ENCODE results near the gene TENT5C.

Gene TENT5C

DNA sequence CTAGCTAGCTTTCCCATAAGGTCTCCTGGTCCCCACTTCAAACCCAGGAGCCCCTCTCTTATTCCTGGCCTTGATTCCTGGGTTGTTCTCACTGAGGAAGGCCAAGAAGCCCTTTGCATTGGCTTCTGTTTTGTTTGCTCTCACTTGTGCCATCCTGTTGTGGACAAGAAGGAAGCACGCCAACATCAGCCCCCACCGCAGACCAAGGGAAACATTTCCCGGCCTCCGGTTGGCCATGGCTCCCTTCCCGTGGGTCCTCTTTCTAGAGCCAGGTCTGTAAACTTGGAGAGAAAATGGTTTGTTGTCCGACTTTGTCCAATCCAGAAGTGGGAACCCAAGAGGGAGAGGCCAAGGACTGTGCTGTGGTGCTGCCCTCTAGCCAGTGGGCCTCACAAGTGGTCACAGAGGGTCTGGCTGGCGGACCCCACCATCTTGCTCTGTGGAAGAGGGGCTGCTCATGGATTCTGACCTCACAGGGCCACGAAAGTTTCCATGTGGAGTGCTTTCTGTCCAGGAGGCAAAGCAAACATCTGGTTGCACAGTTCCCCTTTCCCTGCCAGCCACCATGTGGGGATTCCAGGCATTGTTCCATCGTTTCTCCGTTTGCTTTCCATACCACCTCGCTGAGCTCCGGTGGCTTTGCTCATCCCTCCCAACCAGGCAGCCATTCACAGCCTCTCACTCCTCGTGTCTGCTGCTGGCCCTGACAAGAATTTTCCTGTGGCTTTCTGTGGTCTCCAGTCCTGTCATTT lies 18.9 kb upstream of the TENT5C start:
- POLR2A ChIA-PET: no interaction called here
- TF ChIP-seq, protein P1, sequence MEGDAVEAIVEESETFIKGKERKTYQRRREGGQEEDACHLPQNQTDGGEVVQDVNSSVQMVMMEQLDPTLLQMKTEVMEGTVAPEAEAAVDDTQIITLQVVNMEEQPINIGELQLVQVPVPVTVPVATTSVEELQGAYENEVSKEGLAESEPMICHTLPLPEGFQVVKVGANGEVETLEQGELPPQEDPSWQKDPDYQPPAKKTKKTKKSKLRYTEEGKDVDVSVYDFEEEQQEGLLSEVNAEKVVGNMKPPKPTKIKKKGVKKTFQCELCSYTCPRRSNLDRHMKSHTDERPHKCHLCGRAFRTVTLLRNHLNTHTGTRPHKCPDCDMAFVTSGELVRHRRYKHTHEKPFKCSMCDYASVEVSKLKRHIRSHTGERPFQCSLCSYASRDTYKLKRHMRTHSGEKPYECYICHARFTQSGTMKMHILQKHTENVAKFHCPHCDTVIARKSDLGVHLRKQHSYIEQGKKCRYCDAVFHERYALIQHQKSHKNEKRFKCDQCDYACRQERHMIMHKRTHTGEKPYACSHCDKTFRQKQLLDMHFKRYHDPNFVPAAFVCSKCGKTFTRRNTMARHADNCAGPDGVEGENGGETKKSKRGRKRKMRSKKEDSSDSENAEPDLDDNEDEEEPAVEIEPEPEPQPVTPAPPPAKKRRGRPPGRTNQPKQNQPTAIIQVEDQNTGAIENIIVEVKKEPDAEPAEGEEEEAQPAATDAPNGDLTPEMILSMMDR (IDR thresholded peaks at IDR 0.05; ENCODE audit: control extremely low read depth, extremely low read depth, low read depth, missing control alignments): no peak
- CTCF ChIA-PET: interaction anchor here (1.2 kb wide), 1 partner anchor 52 kb away, joined by 4 read pairs; no protein-coding TSS in a partner anchor
- no peak for DNase-seq (ENCODE audit: extremely low spot score)

DNA sequence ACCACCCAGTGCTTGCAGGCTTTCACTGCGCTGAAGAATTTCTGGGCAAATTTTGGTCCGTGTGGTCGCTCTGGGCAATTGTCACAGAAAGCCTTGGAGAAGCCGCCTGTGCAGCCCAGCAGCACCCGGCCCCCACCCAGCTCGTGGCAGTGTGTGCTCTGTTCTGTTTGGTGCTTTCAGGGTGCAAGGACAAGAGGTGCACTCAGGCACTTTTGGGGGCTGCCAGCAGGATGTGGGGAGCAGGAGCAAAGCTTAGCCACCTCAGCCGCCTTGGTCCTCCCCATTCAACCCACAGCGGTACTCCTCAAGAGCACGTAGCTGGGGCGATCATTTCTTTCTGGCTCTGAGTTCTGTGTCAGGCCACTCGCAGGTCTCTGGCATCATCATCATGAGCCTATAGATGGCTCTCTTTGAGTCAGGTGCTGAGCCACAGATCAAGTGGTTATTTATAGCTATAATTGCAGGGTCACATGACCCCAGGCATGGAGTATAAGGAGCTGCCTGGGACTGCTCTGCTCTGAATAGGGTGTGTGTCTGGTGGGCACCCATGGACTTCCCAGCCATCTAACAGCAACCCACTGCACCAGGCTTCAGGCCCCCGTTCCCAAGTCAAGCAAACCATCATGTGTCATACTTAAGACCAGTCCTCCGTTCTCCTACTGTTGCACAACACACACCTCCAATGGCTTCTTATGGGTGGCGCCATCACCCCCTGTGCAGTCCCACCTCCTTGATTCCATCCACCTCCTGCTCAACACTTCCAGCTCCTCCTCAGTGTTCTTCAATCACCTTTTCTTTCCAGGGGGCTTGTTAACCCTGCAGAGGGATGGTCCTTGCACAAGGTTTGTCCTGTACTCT lies 18.1 kb upstream of the TENT5C start:
- no peak for DNase-seq (ENCODE audit: extremely low spot score)
- POLR2A ChIA-PET: no interaction called here
- CTCF ChIA-PET: interaction anchor here (0.6 to 1.8 kb wide), 2 partner anchors 166 to 245 kb away, joined by 3 to 4 read pairs; no protein-coding TSS in a partner anchor
- TF ChIP-seq, protein P1 (IDR thresholded peaks at IDR 0.05; ENCODE audit: control extremely low read depth, extremely low read depth, low read depth, missing control alignments): no peak

DNA sequence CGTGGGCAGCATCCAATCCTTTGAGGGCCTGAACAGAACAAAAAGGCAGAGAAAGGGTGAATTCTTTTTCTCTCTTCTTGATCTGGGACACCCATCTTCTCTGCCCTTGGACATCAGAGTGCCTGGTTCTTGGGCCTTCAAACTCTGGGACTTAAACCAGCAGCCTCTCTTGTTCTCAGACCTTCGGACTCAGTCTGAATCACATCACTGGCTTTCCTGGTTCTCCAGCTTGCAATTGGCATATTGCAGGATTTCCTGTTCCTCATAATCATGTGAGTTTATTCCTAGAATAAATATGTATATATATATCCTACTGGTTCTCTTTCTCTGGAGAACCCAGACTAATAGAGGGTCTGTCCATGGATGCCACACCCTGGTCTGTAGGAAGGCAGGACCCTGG lies 16.3 kb upstream of the TENT5C start:
- POLR2A ChIA-PET: no interaction called here
- TF ChIP-seq, protein P1 (IDR thresholded peaks at IDR 0.05; ENCODE audit: control extremely low read depth, extremely low read depth, low read depth, missing control alignments): no peak
- CTCF ChIA-PET: interaction anchor here (1.8 kb wide), 1 partner anchor 164 kb away, joined by 4 read pairs; no protein-coding TSS in a partner anchor
- DNase-seq (ENCODE audit: extremely low spot score): no peak

DNA sequence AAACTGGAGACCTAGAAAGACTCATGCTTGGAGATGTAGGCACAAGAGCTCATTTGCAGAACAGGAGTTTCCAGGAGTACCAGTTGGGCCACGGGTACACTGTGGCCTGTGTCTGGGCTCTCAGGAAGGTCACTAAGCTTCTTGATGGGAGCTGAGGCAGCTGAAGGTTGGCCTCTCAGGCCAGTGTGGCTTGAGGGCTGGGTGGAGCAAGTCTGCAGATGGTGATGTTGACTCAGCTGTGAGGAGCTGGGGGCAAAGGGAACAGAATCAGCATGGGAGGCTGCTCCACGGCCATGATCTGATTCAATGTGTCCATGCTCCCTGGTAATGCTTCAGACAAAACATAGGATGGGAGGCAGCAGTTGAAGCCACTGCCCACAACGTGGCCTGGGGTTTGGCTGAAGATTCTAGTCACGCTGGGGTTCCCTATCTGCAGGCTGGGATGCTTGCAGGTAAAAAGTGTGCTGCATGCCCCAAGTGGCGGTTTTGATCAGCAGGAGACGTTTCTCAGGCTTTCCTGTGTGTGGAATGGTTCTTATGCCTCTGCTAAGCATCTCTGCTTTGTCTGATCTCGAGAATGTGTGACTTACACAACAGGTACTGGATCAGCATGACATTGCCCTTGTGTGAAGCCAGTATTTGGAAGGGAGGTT lies 15.4 kb upstream of the TENT5C start:
- TF ChIP-seq, protein P1 (IDR thresholded peaks at IDR 0.05; ENCODE audit: control extremely low read depth, extremely low read depth, low read depth, missing control alignments): no peak
- ChIA-PET CTCF (interaction anchor here (1.2 to 2.2 kb wide), 4 partner anchors 9 to 51 kb away, joined by 3 to 12 read pairs (median 4); no protein-coding TSS in a partner anchor), POLR2A (no interaction called here)
- DNase-seq (ENCODE audit: extremely low spot score): no peak

DNA sequence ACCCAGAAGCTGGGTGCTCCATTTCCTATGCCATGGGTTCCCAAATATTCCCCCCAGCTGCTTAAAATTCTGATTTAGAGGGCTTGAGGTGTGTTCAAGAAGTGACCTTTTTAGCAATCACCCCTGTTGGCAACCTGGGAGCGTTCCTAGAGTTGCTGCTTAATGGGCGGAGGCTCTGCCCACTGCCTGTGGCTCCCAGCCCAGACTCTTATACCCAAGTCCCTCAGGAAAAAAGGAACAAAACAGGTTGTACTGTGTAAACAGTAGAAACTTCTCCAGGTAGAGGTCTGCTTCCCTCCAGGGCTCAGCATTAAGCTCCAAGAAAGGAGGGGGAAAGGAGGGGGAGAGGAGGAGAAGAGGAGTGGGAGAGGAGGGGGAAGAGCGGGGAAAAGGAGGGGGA lies 14.6 kb upstream of the TENT5C start:
- DNase-seq (ENCODE audit: extremely low spot score): no peak
- TF ChIP-seq, protein P1 (IDR thresholded peaks at IDR 0.05; ENCODE audit: control extremely low read depth, extremely low read depth, low read depth, missing control alignments): no peak
- POLR2A ChIA-PET: no interaction called here
- CTCF ChIA-PET: interaction anchor here (0.8 to 2.2 kb wide), 7 partner anchors 9 to 57 kb away, joined by 3 to 12 read pairs (median 3); no protein-coding TSS in a partner anchor

DNA sequence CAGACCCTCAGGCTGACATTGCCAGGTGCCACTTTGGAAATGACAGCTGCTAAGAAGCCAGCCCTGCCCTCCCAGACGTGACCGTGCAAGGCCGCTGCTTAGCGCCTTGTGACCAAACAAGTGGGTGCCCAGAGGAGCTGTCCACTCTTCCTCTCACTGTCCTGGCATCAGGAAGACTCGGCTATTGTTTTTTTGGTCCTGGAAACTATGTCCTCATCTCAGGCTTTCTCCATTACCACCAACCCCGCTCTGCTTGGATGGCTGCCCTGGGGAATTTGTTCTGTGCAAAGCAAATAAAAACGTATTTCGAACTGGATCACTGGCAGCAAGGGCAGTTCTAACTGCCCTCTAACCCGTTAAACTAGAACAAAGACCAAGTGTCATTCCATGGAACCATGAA lies 13.7 kb upstream of the TENT5C start:
- ChIA-PET POLR2A (no interaction called here), CTCF (interaction anchor here (1.0 to 2.2 kb wide), 3 partner anchors 10 to 58 kb away, joined by 3 to 12 read pairs (median 3); no protein-coding TSS in a partner anchor)
- TF ChIP-seq, protein P1 (IDR thresholded peaks at IDR 0.05; ENCODE audit: control extremely low read depth, extremely low read depth, low read depth, missing control alignments): no peak
- no peak for DNase-seq (ENCODE audit: extremely low spot score)

All from GM10248 (cell line).